T-helper 2 cell treated with Interferon-gamma antibody and Interleukin-4, amounts not matched to agents 5 μg/mL and 100 μg/mL, for 36 hours (primary cell): ENCODE results near the gene QPCT.

Experiments used
- DNase-seq: peaks from one replicate; pipeline ENCODE4 v3.0.0; 2021; ENCODE audit warnings: low spot score
- H3K27ac Mint-ChIP-seq: one replicate; pipeline ENCODE4 v1.8.0; 2021; ENCODE audit warnings: mild to moderate bottlenecking, mixed read lengths
- H3K27me3 Mint-ChIP-seq: one replicate; pipeline ENCODE4 v1.8.0; 2021; ENCODE audit warnings: low read depth, mixed read lengths
- H3K36me3 Mint-ChIP-seq: one replicate; pipeline ENCODE4 v1.8.0; 2021; ENCODE audit warnings: low read depth, mixed read lengths
- H3K4me1 Mint-ChIP-seq: one replicate; pipeline ENCODE4 v1.8.0; 2021; ENCODE audit warnings: low read depth, mixed read lengths
- H3K4me3 Mint-ChIP-seq: one replicate; pipeline ENCODE4 v1.8.0; 2022; ENCODE audit warnings: mild to moderate bottlenecking, moderate library complexity, mixed read lengths
- H3K9me3 Mint-ChIP-seq: one replicate; pipeline ENCODE4 v1.8.0; 2021; ENCODE audit warnings: mixed read lengths

QPCT gene

DNA sequence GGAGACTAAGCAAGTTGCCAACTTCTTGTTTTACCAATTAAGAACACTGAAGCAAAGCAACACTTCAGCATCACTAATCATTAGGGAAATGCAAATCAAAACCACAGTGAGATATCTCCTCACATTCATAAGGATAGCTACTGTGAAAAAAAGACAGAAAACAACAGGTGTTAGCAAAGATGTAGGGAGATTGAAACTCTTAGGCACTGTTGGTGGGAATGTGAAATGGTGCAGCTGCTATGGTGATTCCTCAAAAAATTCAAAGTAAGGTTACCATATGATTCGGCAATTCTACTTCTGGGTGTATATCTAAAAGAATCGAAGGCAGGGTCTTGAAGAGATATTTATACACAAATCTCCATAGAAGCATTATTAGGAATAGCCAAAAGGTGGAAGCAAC, 11.2 kb upstream of the QPCT start:
- Mint-ChIP-seq H3K9me3 (no peaks in the 10 kb centered on the region), H3K27me3 (peaks cover 53% of the 10 kb centered on the region), H3K36me3 (no peaks in the 10 kb centered on the region), H3K27ac (no peak overlapping the region), H3K4me1 (no peaks in the 10 kb centered on the region), H3K4me3 (no peak overlapping the region)
- no peak for DNase-seq

GRCh38 chr2:37335604-37336003, 8.8 kb upstream of the QPCT start:
- Mint-ChIP-seq H3K4me3 (no peak overlapping the region), H3K27me3 (peaks cover 44% of the 10 kb centered on the region), H3K9me3 (no peaks in the 10 kb centered on the region), H3K27ac (no peak overlapping the region), H3K36me3 (no peaks in the 10 kb centered on the region), H3K4me1 (no peaks in the 10 kb centered on the region)
- DNase-seq: no peak

GRCh38 chr2:37337620-37338280, 6.7 kb upstream of the QPCT start:
- H3K4me1 Mint-ChIP-seq: no peaks in the 10 kb centered on the region
- DNase-seq: no peak
- H3K9me3 Mint-ChIP-seq: no peaks in the 10 kb centered on the region

DNA sequence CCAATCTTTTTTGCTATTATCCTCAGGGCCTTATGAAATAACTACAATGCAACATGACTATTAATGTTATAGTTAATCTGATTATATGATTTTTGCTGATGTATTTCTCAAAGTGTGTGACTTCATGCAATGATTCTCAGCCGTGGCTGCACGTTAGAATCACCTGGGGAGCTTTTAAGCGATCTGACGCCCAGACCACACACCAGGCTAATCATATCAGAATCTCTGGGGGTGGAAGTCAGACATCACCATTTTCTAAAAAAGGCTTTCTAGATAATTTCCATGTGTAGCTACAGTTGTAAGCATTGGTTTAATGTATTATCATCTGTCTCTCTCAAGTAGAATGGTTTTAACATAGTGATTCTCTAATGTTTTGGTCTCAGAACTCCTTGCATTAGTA, 5.5 kb upstream of the QPCT start:
- Mint-ChIP-seq H3K9me3 (no peaks in the 10 kb centered on the region), H3K4me3 (no peak overlapping the region), H3K36me3 (no peaks in the 10 kb centered on the region), H3K27me3 (peaks cover 48% of the 10 kb centered on the region), H3K4me1 (peaks cover under 1% of the 10 kb centered on the region), H3K27ac (no peak overlapping the region)
- no peak for DNase-seq

More at GRCh38 chr2:37337620-37338280, 6.7 kb upstream of the QPCT start:
- no peak overlapping the region for H3K27ac Mint-ChIP-seq
- H3K4me3 Mint-ChIP-seq: no peak overlapping the region
- no peaks in the 10 kb centered on the region for H3K36me3 Mint-ChIP-seq
- peaks cover 47% of the 10 kb centered on the region for H3K27me3 Mint-ChIP-seq

DNA sequence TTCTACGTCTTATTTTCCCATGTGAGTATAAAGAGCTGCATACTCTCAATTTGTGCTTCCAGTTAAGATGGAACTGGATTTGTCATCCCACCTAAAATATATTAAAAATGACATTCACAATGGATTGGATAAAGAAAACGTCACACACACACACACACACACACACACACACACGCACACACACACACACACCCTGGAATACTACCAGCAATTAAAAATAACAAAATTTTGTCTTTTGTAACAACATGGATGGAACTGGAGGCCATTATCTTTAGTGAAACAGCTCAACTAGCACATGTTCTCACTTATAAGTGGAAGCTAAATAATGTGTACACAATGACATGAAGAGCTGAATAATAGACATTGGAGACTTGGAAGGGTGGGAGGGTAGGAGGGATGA, 3.8 kb upstream of the QPCT start:
- H3K4me3 Mint-ChIP-seq: no peak overlapping the region
- peaks cover 6% of the 10 kb centered on the region for H3K4me1 Mint-ChIP-seq
- no peak overlapping the region for H3K27ac Mint-ChIP-seq
- no peaks in the 10 kb centered on the region for H3K9me3 Mint-ChIP-seq
- DNase-seq: no peak
- H3K27me3 Mint-ChIP-seq: peaks cover 52% of the 10 kb centered on the region
- H3K36me3 Mint-ChIP-seq: no peaks in the 10 kb centered on the region

DNA sequence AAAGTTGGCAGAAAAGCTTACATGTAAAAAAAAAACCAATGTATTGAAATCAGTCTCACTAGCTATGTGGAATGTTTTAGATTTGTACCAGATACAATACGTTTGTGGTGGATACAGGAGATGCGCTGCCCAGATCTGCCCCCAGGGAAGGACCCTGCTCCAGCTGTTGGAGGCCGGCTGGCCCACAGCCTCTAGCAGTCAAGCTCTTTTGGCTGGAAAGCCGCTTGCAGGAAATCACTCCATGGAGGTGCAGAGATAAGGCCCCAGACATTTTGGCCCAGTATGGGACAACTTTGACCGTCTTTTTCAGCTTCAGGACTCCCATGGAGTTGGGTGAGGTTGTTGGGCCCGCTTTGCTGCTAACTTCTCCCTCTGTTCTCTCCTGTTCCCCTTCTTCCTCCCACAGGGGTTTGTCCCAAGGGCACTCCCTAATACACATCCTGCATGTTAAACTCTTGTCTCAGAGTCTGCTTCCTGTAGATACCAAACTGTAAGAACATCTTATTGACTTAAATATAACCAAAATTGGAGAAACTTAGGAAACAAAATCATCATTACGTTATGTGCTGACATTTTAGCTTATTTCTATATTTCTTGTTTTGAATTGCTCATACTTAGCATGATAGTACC, 1.7 kb upstream of the QPCT start:
- no peaks in the 10 kb centered on the region for H3K9me3 Mint-ChIP-seq
- H3K36me3 Mint-ChIP-seq: no peaks in the 10 kb centered on the region
- DNase-seq: no peak
- no peak overlapping the region for H3K4me3 Mint-ChIP-seq
- peaks cover 6% of the 10 kb centered on the region for H3K4me1 Mint-ChIP-seq
- no peak overlapping the region for H3K27ac Mint-ChIP-seq
- peaks cover 62% of the 10 kb centered on the region for H3K27me3 Mint-ChIP-seq

- H3K27ac Mint-ChIP-seq: no peak overlapping the region
These were observed 644 bp upstream of the QPCT start for GRCh38 chr2:37343537-37344434.

GRCh38 chr2:37348155-37348554, 3.7 kb downstream of the QPCT start:
- no peak overlapping the region for H3K27ac Mint-ChIP-seq
- H3K4me3 Mint-ChIP-seq: no peak overlapping the region
- H3K27me3 Mint-ChIP-seq: peaks cover 67% of the 10 kb centered on the region
- DNase-seq: no peak
- H3K9me3 Mint-ChIP-seq: no peaks in the 10 kb centered on the region
- H3K4me1 Mint-ChIP-seq: peaks cover 6% of the 10 kb centered on the region
- H3K36me3 Mint-ChIP-seq: no peaks in the 10 kb centered on the region

More at GRCh38 chr2:37343537-37344434, 644 bp upstream of the QPCT start:
- H3K36me3 Mint-ChIP-seq: no peaks in the 10 kb centered on the region
- H3K4me1 Mint-ChIP-seq: peaks cover 6% of the 10 kb centered on the region
- DNase-seq: no peak
- peak overlapping the region; percentile 80 for H3K4me3 Mint-ChIP-seq
- H3K9me3 Mint-ChIP-seq: no peaks in the 10 kb centered on the region
- H3K27me3 Mint-ChIP-seq: peaks cover 69% of the 10 kb centered on the region

GRCh38 chr2:37349231-37349860, 4.9 kb downstream of the QPCT start:
- Mint-ChIP-seq H3K27me3 (peaks cover 67% of the 10 kb centered on the region), H3K27ac (no peak overlapping the region), H3K9me3 (no peaks in the 10 kb centered on the region), H3K36me3 (no peaks in the 10 kb centered on the region), H3K4me1 (peaks cover under 1% of the 10 kb centered on the region), H3K4me3 (no peak overlapping the region)
- no peak for DNase-seq

DNA sequence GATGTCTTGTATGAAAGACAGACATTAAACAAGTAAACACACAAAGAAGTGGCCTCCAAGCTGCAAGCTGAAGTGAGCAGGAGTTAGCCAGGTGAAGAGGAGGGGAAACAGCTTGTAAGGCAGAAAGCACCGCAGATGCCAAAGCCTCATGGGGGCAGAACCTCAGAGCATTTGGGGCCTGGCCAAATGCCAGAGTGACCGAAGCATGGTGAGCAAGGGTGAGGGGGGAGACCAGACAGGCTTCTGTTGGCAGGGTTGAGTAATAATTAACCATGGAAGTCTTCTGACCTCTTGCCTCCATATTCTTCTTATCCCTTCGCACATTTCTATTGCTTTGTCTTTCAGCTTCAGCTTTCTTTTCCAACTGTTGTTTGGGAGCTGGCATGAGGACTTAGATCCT, 5.6 kb downstream of the QPCT start:
- no peak overlapping the region for H3K4me3 Mint-ChIP-seq
- H3K27ac Mint-ChIP-seq: no peak overlapping the region
- no peaks in the 10 kb centered on the region for H3K36me3 Mint-ChIP-seq
- H3K9me3 Mint-ChIP-seq: no peaks in the 10 kb centered on the region
- no peak for DNase-seq
- no peaks in the 10 kb centered on the region for H3K4me1 Mint-ChIP-seq
- H3K27me3 Mint-ChIP-seq: peaks cover 69% of the 10 kb centered on the region

- no peak for DNase-seq
- no peak overlapping the region for H3K4me3 Mint-ChIP-seq
- no peaks in the 10 kb centered on the region for H3K9me3 Mint-ChIP-seq
- H3K27me3 Mint-ChIP-seq: peaks cover 58% of the 10 kb centered on the region
- H3K27ac Mint-ChIP-seq: no peak overlapping the region
- H3K4me1 Mint-ChIP-seq: no peaks in the 10 kb centered on the region
- no peaks in the 10 kb centered on the region for H3K36me3 Mint-ChIP-seq
These were observed 10.1 kb downstream of the QPCT start for GRCh38 chr2:37354531-37354930.

- Mint-ChIP-seq H3K4me1 (no peaks in the 10 kb centered on the region), H3K36me3 (no peaks in the 10 kb centered on the region), H3K27ac (no peak overlapping the region), H3K27me3 (peaks cover 65% of the 10 kb centered on the region), H3K9me3 (no peaks in the 10 kb centered on the region), H3K4me3 (no peak overlapping the region)
- DNase-seq: no peak
These were observed 11.3 kb downstream of the QPCT start for GRCh38 chr2:37355735-37356134.

GRCh38 chr2:37356299-37356698, 11.9 kb downstream of the QPCT start:
- no peaks in the 10 kb centered on the region for H3K4me1 Mint-ChIP-seq
- no peak overlapping the region for H3K27ac Mint-ChIP-seq
- H3K9me3 Mint-ChIP-seq: no peaks in the 10 kb centered on the region
- H3K4me3 Mint-ChIP-seq: no peak overlapping the region
- DNase-seq: no peak
- peaks cover 69% of the 10 kb centered on the region for H3K27me3 Mint-ChIP-seq
- H3K36me3 Mint-ChIP-seq: no peaks in the 10 kb centered on the region

- Mint-ChIP-seq H3K4me3 (no peak overlapping the region), H3K9me3 (no peaks in the 10 kb centered on the region), H3K27me3 (peaks cover 73% of the 10 kb centered on the region), H3K36me3 (no peaks in the 10 kb centered on the region), H3K27ac (no peak overlapping the region), H3K4me1 (no peaks in the 10 kb centered on the region)
- no peak for DNase-seq
These were observed 12.6 kb downstream of the QPCT start for GRCh38 chr2:37357069-37357468.
